ENCODE measurements around the gene NAA25. TPM values are rescaled to one million over a fixed set of nuclear protein-coding genes. Genes with fewer than 3 reads are reported as not detected.

Gene NAA25
- total and polyA plus RNA-seq, 4 donors = 6.2 to 38.5 (median 19.4) TPM

DNA sequence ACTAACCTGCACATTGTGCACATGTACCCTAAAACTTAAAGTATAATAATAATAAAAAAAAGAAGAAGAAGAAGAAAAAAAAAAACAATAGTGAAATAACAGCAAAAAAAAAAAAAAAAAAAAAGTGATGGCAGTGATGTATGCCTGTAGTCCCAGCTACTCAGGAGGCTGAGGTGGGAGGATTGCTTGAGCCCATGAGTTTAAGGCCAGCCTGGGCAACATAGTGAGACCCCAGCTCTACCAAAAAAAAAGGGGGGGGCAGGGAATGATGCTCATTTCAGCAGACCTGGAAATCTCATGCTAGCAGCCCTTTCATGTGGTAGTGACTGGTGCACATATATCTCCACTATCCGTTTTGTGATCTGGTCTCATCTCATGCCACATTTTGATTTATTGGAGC, 37.5 kb upstream of the NAA25 start:
- DNase-seq = no peak
- TF ChIP-seq, protein P1, sequence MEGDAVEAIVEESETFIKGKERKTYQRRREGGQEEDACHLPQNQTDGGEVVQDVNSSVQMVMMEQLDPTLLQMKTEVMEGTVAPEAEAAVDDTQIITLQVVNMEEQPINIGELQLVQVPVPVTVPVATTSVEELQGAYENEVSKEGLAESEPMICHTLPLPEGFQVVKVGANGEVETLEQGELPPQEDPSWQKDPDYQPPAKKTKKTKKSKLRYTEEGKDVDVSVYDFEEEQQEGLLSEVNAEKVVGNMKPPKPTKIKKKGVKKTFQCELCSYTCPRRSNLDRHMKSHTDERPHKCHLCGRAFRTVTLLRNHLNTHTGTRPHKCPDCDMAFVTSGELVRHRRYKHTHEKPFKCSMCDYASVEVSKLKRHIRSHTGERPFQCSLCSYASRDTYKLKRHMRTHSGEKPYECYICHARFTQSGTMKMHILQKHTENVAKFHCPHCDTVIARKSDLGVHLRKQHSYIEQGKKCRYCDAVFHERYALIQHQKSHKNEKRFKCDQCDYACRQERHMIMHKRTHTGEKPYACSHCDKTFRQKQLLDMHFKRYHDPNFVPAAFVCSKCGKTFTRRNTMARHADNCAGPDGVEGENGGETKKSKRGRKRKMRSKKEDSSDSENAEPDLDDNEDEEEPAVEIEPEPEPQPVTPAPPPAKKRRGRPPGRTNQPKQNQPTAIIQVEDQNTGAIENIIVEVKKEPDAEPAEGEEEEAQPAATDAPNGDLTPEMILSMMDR (IDR thresholded peaks at IDR 0.05; ENCODE audit: control extremely low read depth, extremely low read depth) = no peak
- Histone ChIP-seq H3K4me3 (no peak overlapping the region), H3K36me3 (ENCODE audit: control insufficient read depth in 4 of 4, insufficient read depth in 4 of 4, low read length in 4 of 4) (peaks cover 24 to 50% (median 49%) of the 10 kb centered on the region in 4 donors), H3K27me3 (ENCODE audit: control insufficient read depth in 3 of 3, insufficient read depth in 3 of 3, low read length in 2 of 3) (no peaks in the 10 kb centered on the region), H3K4me1 (ENCODE audit: control insufficient read depth in 5 of 5, insufficient read depth in 5 of 5, low read length in 5 of 5) (peaks cover 0 to 4% (median 0%) of the 10 kb centered on the region in 5 donors), H3K27ac (ENCODE audit: low read depth in 1 of 2, low read length in 1 of 2) (no peak overlapping the region), H3K9me3 (ENCODE audit: control insufficient read depth in 4 of 4, insufficient read depth in 3 of 4, low read length in 3 of 4) (no peaks in the 10 kb centered on the region), H3K9ac (ENCODE audit: insufficient read depth in 1 of 2, low read length in 2 of 2) (no peak overlapping the region)
- 93 to 100% methylated on average over 1 of the region's 1 CpG for WGBS, 2 donors
- no peak for ATAC-seq (ENCODE audit: insufficient read depth, low FRiP score)

DNA sequence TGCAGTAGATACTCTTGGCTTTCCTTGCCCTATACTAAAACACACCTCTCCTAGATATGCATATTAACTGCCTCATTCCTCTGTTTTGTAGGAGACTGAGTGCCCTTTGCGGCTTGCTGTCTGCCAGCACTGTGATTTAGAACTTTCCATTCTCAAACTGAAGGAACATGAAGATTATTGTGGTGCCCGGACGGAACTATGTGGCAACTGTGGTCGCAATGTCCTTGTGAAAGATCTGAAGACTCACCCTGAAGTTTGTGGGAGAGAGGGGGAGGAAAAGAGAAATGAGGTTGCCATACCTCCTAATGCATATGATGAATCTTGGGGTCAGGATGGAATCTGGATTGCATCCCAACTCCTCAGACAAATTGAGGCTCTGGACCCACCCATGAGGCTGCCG, 32.1 kb upstream of the NAA25 start:
- peaks cover 0 to 1% (median 0%) of the 10 kb centered on the region in 5 donors for H3K4me1 ChIP-seq (ENCODE audit: control insufficient read depth in 5 of 5, insufficient read depth in 5 of 5, low read length in 5 of 5)
- TF ChIP-seq, protein P1 (IDR thresholded peaks at IDR 0.05; ENCODE audit: control extremely low read depth, extremely low read depth) = no peak
- no peaks in the 10 kb centered on the region for H3K27me3 ChIP-seq (ENCODE audit: control insufficient read depth in 3 of 3, insufficient read depth in 3 of 3, low read length in 2 of 3)
- H3K27ac ChIP-seq (ENCODE audit: low read depth in 1 of 2, low read length in 1 of 2) = no peak overlapping the region
- no peaks in the 10 kb centered on the region for H3K9me3 ChIP-seq (ENCODE audit: control insufficient read depth in 4 of 4, insufficient read depth in 3 of 4, low read length in 3 of 4)
- no peak for DNase-seq
- H3K36me3 ChIP-seq (ENCODE audit: control insufficient read depth in 4 of 4, insufficient read depth in 4 of 4, low read length in 4 of 4) = peaks cover 22 to 48% (median 37%) of the 10 kb centered on the region in 4 donors
- 47 to 74% methylated on average over 5 of the region's 5 CpGs for WGBS, 2 donors
- H3K9ac ChIP-seq (ENCODE audit: insufficient read depth in 1 of 2, low read length in 2 of 2) = no peak overlapping the region
- no peak for ATAC-seq (ENCODE audit: insufficient read depth, low FRiP score)
- H3K4me3 ChIP-seq = no peak overlapping the region

DNA sequence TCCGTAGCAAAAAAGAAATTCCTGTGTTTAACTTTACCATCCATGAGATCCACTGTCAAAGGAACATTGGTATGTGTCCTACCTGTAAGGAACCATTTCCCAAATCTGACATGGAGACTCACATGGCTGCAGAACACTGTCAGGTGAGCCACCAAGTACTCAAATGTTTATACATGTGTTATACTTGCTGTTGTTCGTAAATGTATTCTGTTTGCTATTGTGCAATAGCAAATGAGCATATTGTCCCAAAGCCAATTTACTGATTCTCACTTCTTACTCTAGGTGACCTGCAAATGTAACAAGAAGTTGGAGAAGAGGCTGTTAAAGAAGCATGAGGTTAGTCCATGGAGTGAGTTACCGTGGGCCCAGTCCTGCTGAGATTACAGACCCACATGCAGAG, 26.1 kb upstream of the NAA25 start:
- no peak for ATAC-seq (ENCODE audit: insufficient read depth, low FRiP score)
- H3K36me3 ChIP-seq (ENCODE audit: control insufficient read depth in 4 of 4, insufficient read depth in 4 of 4, low read length in 4 of 4) = peaks cover 11 to 29% (median 21%) of the 10 kb centered on the region in 4 donors
- H3K4me3 ChIP-seq = no peak overlapping the region
- H3K9ac ChIP-seq (ENCODE audit: insufficient read depth in 1 of 2, low read length in 2 of 2) = no peak overlapping the region
- peak overlapping the region in 1 of 2 donors; percentile 13 for H3K27ac ChIP-seq (ENCODE audit: low read depth in 1 of 2, low read length in 1 of 2)
- 73 to 85% methylated on average over 3 of the region's 3 CpGs for WGBS, 2 donors
- H3K9me3 ChIP-seq (ENCODE audit: control insufficient read depth in 4 of 4, insufficient read depth in 3 of 4, low read length in 3 of 4) = no peaks in the 10 kb centered on the region
- no peak for DNase-seq
- TF ChIP-seq, protein P1 (IDR thresholded peaks at IDR 0.05; ENCODE audit: control extremely low read depth, extremely low read depth) = no peak
- peaks cover 0 to 4% (median 3%) of the 10 kb centered on the region in 5 donors for H3K4me1 ChIP-seq (ENCODE audit: control insufficient read depth in 5 of 5, insufficient read depth in 5 of 5, low read length in 5 of 5)
- H3K27me3 ChIP-seq (ENCODE audit: control insufficient read depth in 3 of 3, insufficient read depth in 3 of 3, low read length in 2 of 3) = no peaks in the 10 kb centered on the region

DNA sequence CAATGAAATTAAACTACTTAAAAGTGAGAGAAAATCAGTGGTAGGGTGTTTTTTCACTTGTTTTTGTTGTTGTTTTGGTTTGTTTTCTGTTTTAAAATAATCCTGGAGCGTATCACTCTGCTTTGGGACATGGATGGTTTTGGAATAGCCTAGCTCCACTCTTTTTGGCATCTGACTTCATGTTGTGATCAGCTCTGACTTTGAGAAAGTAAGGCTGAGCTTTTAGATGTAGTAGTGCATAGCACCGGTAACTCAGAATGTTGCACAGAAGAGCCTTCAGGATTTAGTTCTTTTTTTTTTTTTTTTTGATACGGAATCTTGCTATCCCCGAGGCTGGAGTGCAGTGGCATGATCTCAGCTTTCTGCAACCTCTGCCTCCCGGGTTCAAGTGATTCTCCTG, 24.8 kb upstream of the NAA25 start:
- 94 to 95% methylated on average over 5 of the region's 5 CpGs for WGBS, 2 donors
- H3K27ac ChIP-seq (ENCODE audit: low read depth in 1 of 2, low read length in 1 of 2) = no peak overlapping the region
- H3K9me3 ChIP-seq (ENCODE audit: control insufficient read depth in 4 of 4, insufficient read depth in 3 of 4, low read length in 3 of 4) = no peaks in the 10 kb centered on the region
- H3K36me3 ChIP-seq (ENCODE audit: control insufficient read depth in 4 of 4, insufficient read depth in 4 of 4, low read length in 4 of 4) = peaks cover 11 to 22% (median 17%) of the 10 kb centered on the region in 4 donors
- DNase-seq (no peak), ATAC-seq (ENCODE audit: insufficient read depth, low FRiP score) (no peak)
- no peak overlapping the region for H3K9ac ChIP-seq (ENCODE audit: insufficient read depth in 1 of 2, low read length in 2 of 2)
- H3K4me3 ChIP-seq = no peak overlapping the region
- H3K27me3 ChIP-seq (ENCODE audit: control insufficient read depth in 3 of 3, insufficient read depth in 3 of 3, low read length in 2 of 3) = no peaks in the 10 kb centered on the region
- TF ChIP-seq, protein P1 (IDR thresholded peaks at IDR 0.05; ENCODE audit: control extremely low read depth, extremely low read depth) = no peak
- H3K4me1 ChIP-seq (ENCODE audit: control insufficient read depth in 5 of 5, insufficient read depth in 5 of 5, low read length in 5 of 5) = peaks cover 0 to 14% (median 4%) of the 10 kb centered on the region in 5 donors
